CD8-positive, alpha-beta memory T cell (primary cell): ENCODE data around the gene PDE8B. TPM values are rescaled to one million over a fixed set of nuclear protein-coding genes. Genes with fewer than 3 reads are reported as not detected.

ENCODE experiments used
- CTCF ChIA-PET: fragments of 350-600 bp; sonication (Branson Sonifier 250); formaldehyde crosslinking; loops from one replicate; lab custom pipeline; 2021; ENCODE audit warnings: antibody characterized with exemption; lab: Charles Lee
- POLR2A ChIA-PET: fragments of 350-600 bp; sonication (Branson Sonifier 250); formaldehyde crosslinking; loops from one replicate; lab custom pipeline; 2021; ENCODE audit warnings: antibody characterized with exemption; lab: Charles Lee
- DNase-seq, 5 donors: peaks; one replicate each; pipeline versions ENCODE4 v3.0.0 to v3.0.0-alpha.2; 2020 to 2022; ENCODE audit warnings: mixed read lengths in 1 of 5
- H3K27ac ChIP-seq: one replicate; pipeline ENCODE4 v1.7.0; 2013; ENCODE audit warnings: low read depth, mild to moderate bottlenecking, low read length, moderate library complexity
- H3K27me3 ChIP-seq: 2 replicates; pipeline ENCODE4 v1.7.0; 2013; ENCODE audit warnings: low read length, mild to moderate bottlenecking; ENCODE audit not compliant: insufficient read depth, poor library complexity, severe bottlenecking
- H3K36me3 ChIP-seq: 2 replicates; pipeline ENCODE4 v1.7.0; 2013; ENCODE audit warnings: mild to moderate bottlenecking, low read length, moderate library complexity; ENCODE audit not compliant: insufficient read depth
- H3K4me1 ChIP-seq: 2 replicates; pipeline ENCODE4 v1.7.0; 2013; ENCODE audit warnings: mild to moderate bottlenecking, low read length, moderate library complexity; ENCODE audit not compliant: insufficient read depth
- H3K4me3 ChIP-seq: 2 replicates; pipeline ENCODE4 v1.7.0; 2013; ENCODE audit warnings: mild to moderate bottlenecking, low read length
- H3K9me3 ChIP-seq: 2 replicates; pipeline ENCODE4 v1.7.0; 2013; ENCODE audit warnings: mild to moderate bottlenecking, low read length
- H3K27ac Mint-ChIP-seq, 8 donors: one replicate each; pipeline ENCODE4 v1.8.0; 2020 to 2021; ENCODE audit warnings: mixed read lengths in 8 of 8, mild to moderate bottlenecking in 6 of 8, inconsistent platforms in 3 of 8, moderate library complexity in 3 of 8
- H3K27me3 Mint-ChIP-seq, 2 donors: one replicate each; pipeline ENCODE4 v1.8.0; 2020 to 2021; ENCODE audit warnings: mixed read lengths in 2 of 2, mild to moderate bottlenecking in 1 of 2, moderate library complexity in 1 of 2
- H3K36me3 Mint-ChIP-seq, 3 donors: one replicate each; pipeline ENCODE4 v1.8.0; 2020 to 2021; ENCODE audit warnings: mixed read lengths in 3 of 3, inconsistent platforms in 1 of 3, mild to moderate bottlenecking in 1 of 3
- H3K4me1 Mint-ChIP-seq, 3 donors: one replicate each; pipeline ENCODE4 v1.8.0; 2020 to 2021; ENCODE audit warnings: mixed read lengths in 3 of 3, inconsistent platforms in 1 of 3, mild to moderate bottlenecking in 1 of 3
- H3K4me3 Mint-ChIP-seq, 7 donors: one replicate each; pipeline ENCODE4 v1.8.0; 2020 to 2021; ENCODE audit warnings: mixed read lengths in 7 of 7, mild to moderate bottlenecking in 6 of 7, moderate library complexity in 4 of 7, inconsistent platforms in 2 of 7
- H3K9me3 Mint-ChIP-seq, 5 donors: one replicate each; pipeline ENCODE4 v1.8.0; 2020 to 2022; ENCODE audit warnings: mixed read lengths in 5 of 5, mild to moderate bottlenecking in 3 of 5, moderate library complexity in 2 of 5, inconsistent platforms in 1 of 5
- polyA plus RNA-seq: library from polyadenylated mRNA; unstranded; fragments of 300-500 nt; fragmentation: Illumina TruSeq; gene quantifications from one replicate; pipeline ENCODE4 v1.2.3, GENCODE V29; 2021
- total RNA-seq, 2 experiments: library from RNA; stranded (reverse); gene quantifications; one replicate each; pipeline ENCODE4 v1.2.3, GENCODE V29; 2021

The PDE8B gene
- total and polyA plus RNA-seq, 3 experiments from 2014 or later, result 0.07 TPM; not detected in 2

DNA sequence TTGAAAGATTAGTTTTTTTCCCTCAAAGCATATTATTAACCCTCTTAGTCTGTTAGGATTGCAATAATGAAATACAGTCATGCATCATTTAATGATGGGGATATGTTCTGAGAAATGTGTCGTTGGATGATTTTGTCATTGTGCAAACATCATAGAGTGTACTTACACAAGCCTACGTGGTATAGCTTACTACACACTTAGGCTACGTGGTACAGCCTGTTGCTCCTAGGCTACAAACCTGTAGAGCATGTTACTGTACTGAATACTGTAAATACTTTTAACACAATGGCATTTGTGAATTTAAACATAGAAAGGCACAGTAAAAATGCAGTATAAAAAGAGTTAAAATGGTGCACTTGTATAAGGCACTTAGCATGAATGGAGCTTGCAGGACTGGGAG lies 132.7 kb downstream of the PDE8B start:
- Mint-ChIP-seq H3K4me3 (no peak overlapping the region), H3K9me3 (no peaks in the 10 kb centered on the region), H3K27ac (no peak overlapping the region), H3K4me1 (no peaks in the 10 kb centered on the region), H3K27me3 (peaks cover 0 to 5% of the 10 kb centered on the region in 2 donors), H3K36me3 (no peaks in the 10 kb centered on the region)
- POLR2A ChIA-PET, result no interaction called here
- H3K27me3 ChIP-seq, result no peaks in the 10 kb centered on the region
- H3K27ac ChIP-seq, result no peak overlapping the region
- no peaks in the 10 kb centered on the region for H3K4me1 ChIP-seq
- no peak overlapping the region for H3K4me3 ChIP-seq
- DNase-seq, result no peak
- no peaks in the 10 kb centered on the region for H3K9me3 ChIP-seq
- CTCF ChIA-PET, result interaction anchor here (0.8 kb wide), 1 partner anchor 9 kb away, joined by 3 read pairs; no protein-coding TSS in a partner anchor
- no peaks in the 10 kb centered on the region for H3K36me3 ChIP-seq

DNA sequence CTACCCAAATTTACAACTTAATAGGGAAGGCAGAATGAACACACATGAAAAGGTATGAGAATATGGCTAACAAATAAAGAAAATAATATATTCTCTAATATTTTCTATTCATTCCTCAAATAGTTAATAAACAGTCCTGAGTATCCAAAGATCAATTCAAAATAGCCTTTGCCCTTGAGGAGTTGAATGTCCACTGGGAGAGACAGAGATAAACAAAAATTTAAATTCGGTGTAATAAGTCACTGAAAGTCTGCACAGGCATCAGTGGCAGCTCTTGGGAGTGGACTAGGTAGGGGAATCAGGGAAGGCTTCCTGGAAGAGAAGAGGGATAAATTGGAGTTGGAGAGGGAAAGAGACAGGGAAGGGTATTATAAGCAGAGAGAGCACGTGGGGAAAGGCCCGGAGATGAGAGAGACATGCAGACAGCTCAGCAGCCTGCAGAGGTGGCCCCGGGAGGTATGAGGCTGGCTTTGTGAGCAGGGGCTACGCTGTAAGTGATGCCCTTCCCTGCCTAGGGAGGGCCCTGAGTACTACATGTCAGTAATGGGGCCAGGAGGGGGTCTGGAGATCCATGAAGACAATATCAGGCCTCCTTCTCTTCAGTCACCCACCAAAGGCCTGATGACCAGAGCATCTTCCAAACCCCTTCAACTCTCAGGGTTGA lies 137.1 kb downstream of the PDE8B start:
- Mint-ChIP-seq H3K27ac (no peak overlapping the region), H3K27me3 (peaks cover 4% of the 10 kb centered on the region in 2 donors), H3K9me3 (no peaks in the 10 kb centered on the region), H3K4me3 (no peak overlapping the region), H3K36me3 (no peaks in the 10 kb centered on the region), H3K4me1 (no peaks in the 10 kb centered on the region)
- Histone ChIP-seq H3K27ac (no peak overlapping the region), H3K4me3 (no peak overlapping the region), H3K9me3 (no peaks in the 10 kb centered on the region), H3K36me3 (no peaks in the 10 kb centered on the region), H3K27me3 (peaks cover 5% of the 10 kb centered on the region), H3K4me1 (no peaks in the 10 kb centered on the region)
- DNase-seq, result no peak
- ChIA-PET POLR2A (no interaction called here), CTCF (no interaction called here)

DNA sequence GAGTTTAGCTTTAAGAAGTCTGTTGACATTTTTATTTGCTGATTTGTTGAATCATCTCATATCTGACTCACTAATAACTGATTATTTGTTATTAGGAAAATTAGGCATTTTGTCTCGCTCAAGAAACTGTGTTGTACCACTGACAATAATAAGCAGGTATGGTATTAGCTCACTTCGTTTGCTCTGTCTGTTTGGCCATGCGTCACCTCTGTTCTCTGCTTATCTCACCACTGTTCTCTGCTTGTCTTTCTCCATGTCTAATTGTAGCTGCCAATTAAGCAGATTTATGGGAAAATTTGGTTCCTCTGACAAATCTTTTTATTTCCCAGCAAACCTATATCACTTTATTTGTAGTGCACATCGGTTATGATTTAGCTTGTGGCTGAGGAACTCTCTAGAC lies 142.8 kb downstream of the PDE8B start:
- Histone ChIP-seq H3K4me3 (no peak overlapping the region), H3K27me3 (peaks cover 5% of the 10 kb centered on the region), H3K36me3 (no peaks in the 10 kb centered on the region), H3K27ac (no peak overlapping the region), H3K9me3 (no peaks in the 10 kb centered on the region), H3K4me1 (no peaks in the 10 kb centered on the region)
- Mint-ChIP-seq H3K36me3 (no peaks in the 10 kb centered on the region), H3K4me3 (no peak overlapping the region), H3K27me3 (peaks cover 2 to 8% of the 10 kb centered on the region in 2 donors), H3K9me3 (no peaks in the 10 kb centered on the region), H3K4me1 (no peaks in the 10 kb centered on the region), H3K27ac (no peak overlapping the region)
- CTCF ChIA-PET, result no interaction called here
- POLR2A ChIA-PET, result no interaction called here
- DNase-seq, result no peak

DNA sequence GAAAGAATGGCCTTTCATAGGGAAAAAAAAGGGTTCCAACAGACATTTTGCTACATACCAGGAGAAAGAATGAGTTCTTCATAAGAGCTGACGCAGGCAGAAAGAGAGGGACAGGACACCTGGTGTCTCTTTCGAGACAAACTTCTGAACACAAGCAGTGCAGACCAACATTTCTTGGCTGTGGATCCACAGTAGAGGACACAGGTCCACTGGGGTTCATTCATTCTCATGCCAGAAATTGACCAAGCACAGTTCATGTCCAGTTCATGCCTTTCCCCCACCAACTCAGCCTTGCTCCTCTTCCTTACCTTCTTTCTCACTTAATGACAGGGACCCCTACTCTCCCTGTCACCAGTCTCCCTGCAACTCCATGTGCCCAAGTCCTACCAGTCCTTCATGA lies 144.0 kb downstream of the PDE8B start:
- H3K4me1 Mint-ChIP-seq, result no peaks in the 10 kb centered on the region
- H3K27me3 Mint-ChIP-seq, result peaks cover 2 to 8% of the 10 kb centered on the region in 2 donors

DNA sequence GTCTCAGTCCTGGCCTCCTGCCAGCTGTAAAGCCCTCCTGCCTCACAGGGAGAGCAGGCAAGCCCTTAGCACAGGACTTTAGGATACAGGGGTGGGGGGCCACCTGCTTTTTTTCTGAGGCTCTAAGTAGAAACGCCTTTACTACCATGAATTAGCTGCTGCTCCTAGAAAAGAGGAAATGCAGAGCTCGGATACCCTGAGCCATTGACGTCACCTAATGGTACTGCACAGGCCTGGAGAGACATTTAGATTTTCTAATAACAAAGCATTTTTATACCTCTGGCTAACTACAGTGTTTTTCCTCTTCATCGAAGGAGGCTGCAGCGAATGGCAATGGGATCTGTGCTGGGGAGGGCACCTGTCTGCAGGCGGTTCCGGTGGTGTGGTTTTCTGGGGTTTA lies 144.6 kb downstream of the PDE8B start:
- H3K36me3 Mint-ChIP-seq, result no peaks in the 10 kb centered on the region
- Histone ChIP-seq H3K9me3 (no peaks in the 10 kb centered on the region), H3K27ac (no peak overlapping the region), H3K4me3 (no peak overlapping the region), H3K27me3 (no peaks in the 10 kb centered on the region), H3K4me1 (no peaks in the 10 kb centered on the region), H3K36me3 (no peaks in the 10 kb centered on the region)
- H3K27me3 Mint-ChIP-seq, result peaks cover 2 to 6% of the 10 kb centered on the region in 2 donors
- H3K27ac Mint-ChIP-seq, result no peak overlapping the region
- no peak for DNase-seq
- no peaks in the 10 kb centered on the region for H3K4me1 Mint-ChIP-seq
- ChIA-PET POLR2A (no interaction called here), CTCF (no interaction called here)
- H3K4me3 Mint-ChIP-seq, result no peak overlapping the region
- H3K9me3 Mint-ChIP-seq, result no peaks in the 10 kb centered on the region

More for the DNA sequence above, 144.0 kb downstream of the PDE8B start:
- no peaks in the 10 kb centered on the region for H3K36me3 Mint-ChIP-seq
- H3K4me3 Mint-ChIP-seq, result no peak overlapping the region
- H3K27ac ChIP-seq, result no peak overlapping the region
- CTCF ChIA-PET, result no interaction called here
- no peak for DNase-seq
- H3K9me3 ChIP-seq, result no peaks in the 10 kb centered on the region
- POLR2A ChIA-PET, result no interaction called here
- H3K4me1 ChIP-seq, result no peaks in the 10 kb centered on the region
- H3K27ac Mint-ChIP-seq, result no peak overlapping the region
- H3K4me3 ChIP-seq, result no peak overlapping the region
- no peaks in the 10 kb centered on the region for H3K9me3 Mint-ChIP-seq
- no peaks in the 10 kb centered on the region for H3K36me3 ChIP-seq
- H3K27me3 ChIP-seq, result peaks cover 5% of the 10 kb centered on the region

DNA sequence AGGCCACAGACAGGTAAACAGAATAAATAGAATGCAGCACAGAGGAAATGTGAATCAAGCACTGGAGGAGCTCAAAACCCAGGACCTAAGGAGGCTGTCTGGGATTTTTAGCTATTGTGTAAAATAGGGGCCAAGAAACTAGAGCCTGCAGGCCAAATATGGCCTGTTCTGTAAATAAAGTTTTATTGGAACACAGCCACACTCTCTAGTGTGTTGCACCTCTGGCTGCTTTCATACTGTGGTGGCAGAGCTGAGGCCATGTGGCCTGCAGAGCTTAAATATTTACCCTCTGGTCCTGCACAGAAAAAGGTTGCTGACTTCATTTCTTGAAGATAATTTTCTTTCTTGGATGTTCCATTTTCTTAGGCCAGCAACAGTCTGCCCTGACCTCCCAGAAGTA lies 145.3 kb downstream of the PDE8B start:
- Mint-ChIP-seq H3K36me3 (no peaks in the 10 kb centered on the region), H3K9me3 (no peaks in the 10 kb centered on the region), H3K4me3 (no peak overlapping the region), H3K27ac (no peak overlapping the region), H3K4me1 (no peaks in the 10 kb centered on the region), H3K27me3 (peaks cover 2 to 4% of the 10 kb centered on the region in 2 donors)
- no peaks in the 10 kb centered on the region for H3K36me3 ChIP-seq
- CTCF ChIA-PET, result no interaction called here
- DNase-seq, result no peak
- POLR2A ChIA-PET, result no interaction called here
- no peak overlapping the region for H3K27ac ChIP-seq
- H3K27me3 ChIP-seq, result no peaks in the 10 kb centered on the region
- no peak overlapping the region for H3K4me3 ChIP-seq
- no peaks in the 10 kb centered on the region for H3K9me3 ChIP-seq
- no peaks in the 10 kb centered on the region for H3K4me1 ChIP-seq

DNA sequence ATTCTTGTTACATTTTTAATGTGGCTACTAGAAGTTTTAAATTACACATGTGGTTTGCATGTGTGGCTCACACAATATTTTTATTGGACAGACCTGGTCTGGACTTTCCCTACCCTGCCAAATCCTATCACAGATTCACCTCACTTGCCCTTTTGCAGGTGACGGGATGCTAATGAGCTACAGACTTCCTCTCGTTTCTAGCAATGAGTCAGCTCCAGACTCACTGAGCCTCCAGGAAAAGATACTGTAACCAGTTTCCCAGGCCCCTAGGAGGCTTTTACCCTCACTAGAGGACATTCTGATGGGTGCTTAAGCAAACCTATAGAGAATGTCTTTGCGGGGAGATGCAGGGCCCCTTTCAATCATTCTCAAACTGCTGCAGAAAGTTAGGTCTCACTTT lies 146.3 kb downstream of the PDE8B start:
- POLR2A ChIA-PET, result no interaction called here
- no peak for DNase-seq

DNA sequence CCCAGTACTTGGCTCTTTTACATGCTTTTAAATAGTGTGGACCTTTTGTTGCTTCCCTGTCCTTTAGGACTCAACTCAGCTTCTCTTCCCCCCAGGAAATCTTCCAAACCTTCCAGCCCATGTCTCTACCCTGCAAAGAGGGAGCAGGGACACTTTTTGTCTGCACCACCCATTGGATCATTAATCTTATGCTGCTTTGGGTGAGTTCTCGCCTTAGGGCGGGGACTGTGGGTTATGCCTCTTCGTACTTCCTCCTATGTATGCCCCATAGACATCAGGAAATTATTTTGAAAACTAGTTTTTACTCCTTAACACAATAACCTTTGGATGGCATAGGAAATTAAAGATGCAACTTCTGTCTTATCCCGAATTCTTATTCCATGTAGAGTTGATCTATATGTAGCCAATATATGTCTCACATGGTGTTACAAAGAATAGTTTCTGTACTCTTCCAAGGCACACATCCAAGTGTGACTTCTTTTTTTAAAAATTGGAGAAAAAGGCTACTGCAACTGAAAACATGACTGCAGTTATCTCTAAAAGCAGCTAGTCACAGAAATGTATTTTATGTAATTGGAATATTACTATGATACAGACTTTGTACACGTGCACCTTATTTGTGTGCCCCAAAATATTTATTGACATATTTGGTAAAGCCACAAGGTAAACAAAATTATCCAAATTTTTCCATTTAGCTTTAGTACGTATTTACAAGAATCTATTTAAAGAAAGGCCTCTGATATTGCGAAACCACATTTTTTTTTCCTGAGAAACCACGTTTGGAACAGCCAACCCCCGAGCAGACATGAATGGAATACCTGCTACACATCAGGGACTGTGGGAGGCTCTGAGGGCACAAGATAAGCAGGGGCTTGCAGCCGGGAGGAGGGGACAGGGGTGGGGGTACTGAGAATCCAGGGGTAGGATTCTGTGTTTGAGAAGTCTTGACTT lies 148.1 kb downstream of the PDE8B start:
- Histone ChIP-seq H3K27ac (no peak overlapping the region), H3K27me3 (no peaks in the 10 kb centered on the region), H3K4me3 (no peak overlapping the region), H3K36me3 (no peaks in the 10 kb centered on the region), H3K4me1 (no peaks in the 10 kb centered on the region), H3K9me3 (no peaks in the 10 kb centered on the region)
- Mint-ChIP-seq H3K4me1 (no peaks in the 10 kb centered on the region), H3K9me3 (no peaks in the 10 kb centered on the region), H3K36me3 (no peaks in the 10 kb centered on the region), H3K4me3 (no peak overlapping the region), H3K27me3 (peaks cover 2 to 4% of the 10 kb centered on the region in 2 donors), H3K27ac (no peak overlapping the region)
- DNase-seq, result no peak
- ChIA-PET POLR2A (no interaction called here), CTCF (no interaction called here)

More for the DNA sequence above, 146.3 kb downstream of the PDE8B start:
- no peaks in the 10 kb centered on the region for H3K36me3 Mint-ChIP-seq
- H3K4me1 ChIP-seq, result no peaks in the 10 kb centered on the region
- CTCF ChIA-PET, result no interaction called here
- H3K4me3 ChIP-seq, result no peak overlapping the region
- H3K9me3 Mint-ChIP-seq, result no peaks in the 10 kb centered on the region
- no peaks in the 10 kb centered on the region for H3K36me3 ChIP-seq
- no peak overlapping the region for H3K4me3 Mint-ChIP-seq
- no peak overlapping the region for H3K27ac Mint-ChIP-seq
- H3K27ac ChIP-seq, result no peak overlapping the region
- H3K9me3 ChIP-seq, result no peaks in the 10 kb centered on the region
- peaks cover 2 to 4% of the 10 kb centered on the region in 2 donors for H3K27me3 Mint-ChIP-seq
- H3K27me3 ChIP-seq, result no peaks in the 10 kb centered on the region
- H3K4me1 Mint-ChIP-seq, result no peaks in the 10 kb centered on the region
